SW 1271 (cell line): ENCODE data around the gene RHOJ.

Experiments
- DNase-seq, 2 experiments: peaks; one replicate each; lab custom pipeline; 2025; lab: John Stamatoyannopoulos, UW

The RHOJ gene

DNA sequence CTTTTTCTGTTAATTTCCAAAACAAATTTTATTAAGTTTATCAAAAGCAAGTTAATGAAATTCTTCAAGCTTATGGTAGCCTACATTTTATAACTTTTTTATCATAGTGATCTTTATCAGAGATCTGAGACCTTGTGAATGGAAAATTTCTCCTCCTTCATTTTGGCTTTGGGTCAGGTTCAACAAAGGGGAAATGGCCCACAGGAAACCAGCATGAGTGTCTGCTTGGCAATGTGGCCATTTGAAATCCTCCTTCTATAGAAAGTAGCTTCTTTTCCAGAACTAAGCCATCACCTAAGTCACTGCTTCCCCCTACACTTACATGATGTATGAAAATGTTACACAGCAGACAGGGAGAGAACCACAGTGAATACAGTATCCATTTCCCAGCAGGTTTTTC is 1.6 kb downstream of the RHOJ start:
- no peak for DNase-seq

DNA sequence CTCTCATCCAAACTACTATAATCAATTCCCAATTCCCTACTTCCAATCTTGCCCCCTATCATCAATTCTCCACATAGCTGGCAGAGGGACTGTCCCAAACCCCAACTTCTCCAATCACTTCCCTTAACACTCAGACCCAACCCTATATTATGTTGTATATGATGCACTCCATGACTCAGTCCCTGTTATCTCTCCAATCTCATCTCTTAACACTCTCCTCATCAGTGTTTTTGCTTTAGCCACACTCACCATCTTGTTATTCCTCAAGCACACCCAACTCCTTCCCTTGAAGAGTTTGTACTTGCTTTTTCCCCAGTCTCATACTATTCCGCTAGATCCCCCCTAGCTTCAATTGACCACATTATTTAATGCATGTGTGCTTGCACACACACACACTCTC is 4.9 kb downstream of the RHOJ start:
- DNase-seq = no peak

DNA sequence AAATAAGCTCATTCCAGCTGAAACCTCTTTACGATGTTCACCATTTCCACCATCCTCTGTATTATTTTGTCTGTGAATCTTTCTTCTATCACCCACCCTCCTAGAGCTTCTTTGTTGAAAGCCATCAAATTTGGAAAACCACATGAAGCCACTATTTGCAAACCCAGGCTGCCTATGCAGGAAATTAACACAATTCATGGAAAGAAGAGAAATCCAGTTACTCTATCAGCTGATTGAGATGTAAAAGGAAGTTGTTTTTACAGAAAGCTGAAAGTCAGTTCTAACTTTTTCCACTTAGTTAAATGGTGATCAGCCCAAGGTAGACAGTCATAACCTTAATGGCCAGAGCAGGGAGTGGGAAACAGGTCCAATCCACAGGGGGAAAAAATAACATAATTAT is 6.6 kb downstream of the RHOJ start:
- no peak for DNase-seq

DNA sequence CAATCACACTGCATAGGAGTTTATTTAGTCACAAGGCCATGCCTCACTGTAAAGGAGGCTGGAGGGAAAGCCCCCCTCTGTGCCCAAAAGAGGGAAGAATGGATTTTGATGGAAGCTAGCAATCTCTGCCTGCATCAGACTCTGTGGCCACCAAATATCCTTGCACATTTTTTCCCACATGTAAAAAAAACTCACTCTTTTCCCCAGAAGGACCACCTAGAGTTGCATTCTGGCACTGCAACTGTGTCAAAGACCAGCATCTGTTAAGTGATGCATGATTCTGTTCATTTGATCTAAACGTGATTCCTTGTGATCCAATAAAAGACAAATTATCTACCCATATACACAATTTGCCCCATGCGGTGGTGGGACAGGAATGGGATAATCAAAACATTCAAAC is 8.0 kb downstream of the RHOJ start:
- no peak for DNase-seq

DNA sequence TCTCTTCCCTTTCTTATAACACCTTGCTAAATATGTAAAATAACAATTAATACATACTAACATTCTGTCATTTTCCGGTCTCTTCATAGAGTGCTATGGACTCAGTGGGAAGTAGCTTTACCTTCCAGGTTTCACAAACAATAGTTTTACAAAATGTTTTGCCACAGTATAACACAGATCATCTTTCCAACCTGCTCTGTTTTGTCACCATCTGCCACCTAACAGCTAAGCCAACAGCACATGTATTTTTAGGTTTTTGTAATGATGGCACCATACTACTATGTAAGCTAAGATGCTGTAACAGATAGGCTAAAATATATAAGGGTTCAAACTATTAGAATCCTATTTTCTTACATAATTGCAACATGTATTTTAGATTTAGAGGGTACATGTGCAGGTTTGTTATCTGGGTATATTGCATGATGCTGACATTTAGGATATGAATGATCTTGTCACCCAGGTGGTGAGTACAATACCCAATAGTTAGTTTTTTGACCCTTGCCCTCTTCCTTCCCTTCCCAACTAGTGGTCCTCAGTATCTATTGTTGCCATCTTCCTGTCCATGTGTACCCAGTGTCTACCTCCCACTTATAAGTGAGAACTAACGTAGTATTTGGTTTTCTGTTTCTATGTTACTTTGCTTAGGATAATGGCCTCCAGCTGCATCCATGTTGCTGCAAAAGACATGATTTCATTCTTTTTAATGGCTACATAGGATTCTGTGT is 8.7 kb downstream of the RHOJ start:
- no peak for DNase-seq

DNA sequence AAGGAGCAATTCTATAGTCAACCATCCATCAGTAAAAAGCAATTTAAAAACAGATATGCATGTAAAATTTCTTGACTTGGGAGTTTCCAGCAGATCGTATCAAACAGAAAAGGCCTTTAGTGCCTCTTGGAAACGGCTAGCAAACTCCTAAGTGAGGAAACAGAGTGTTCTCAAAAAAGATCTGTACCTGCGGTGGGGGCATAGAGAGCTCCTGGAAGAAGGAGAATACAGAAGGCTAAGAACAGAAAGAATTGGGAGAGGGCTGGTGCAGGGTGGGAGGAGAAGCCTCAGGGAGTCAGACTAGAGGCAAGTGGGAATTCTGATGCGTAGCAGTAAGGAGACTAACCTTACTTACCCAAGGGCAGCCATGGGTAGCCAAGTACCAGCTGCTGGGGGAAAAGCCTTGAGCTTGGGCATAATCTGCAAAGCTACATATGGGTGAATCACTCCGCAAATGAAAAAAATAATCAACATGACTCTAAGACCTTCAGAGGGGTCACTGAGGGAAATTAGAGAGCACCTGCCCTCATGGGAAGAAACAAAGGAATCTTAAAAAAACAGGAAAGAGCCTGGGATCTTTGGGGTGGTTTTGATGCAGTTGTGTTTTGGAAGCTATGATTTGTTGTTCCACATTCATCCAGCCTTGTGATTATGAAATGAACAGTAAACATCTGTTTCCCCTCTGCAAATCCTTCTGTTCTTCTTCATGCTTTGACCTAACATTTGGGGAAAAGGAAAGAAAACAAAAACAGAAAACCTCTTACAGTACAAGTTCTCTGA is 10.4 kb downstream of the RHOJ start:
- no peak for DNase-seq

- DNase-seq = no peak
These were observed 16.3 kb downstream of the RHOJ start for GRCh38 chr14:63220526-63220925.

DNA sequence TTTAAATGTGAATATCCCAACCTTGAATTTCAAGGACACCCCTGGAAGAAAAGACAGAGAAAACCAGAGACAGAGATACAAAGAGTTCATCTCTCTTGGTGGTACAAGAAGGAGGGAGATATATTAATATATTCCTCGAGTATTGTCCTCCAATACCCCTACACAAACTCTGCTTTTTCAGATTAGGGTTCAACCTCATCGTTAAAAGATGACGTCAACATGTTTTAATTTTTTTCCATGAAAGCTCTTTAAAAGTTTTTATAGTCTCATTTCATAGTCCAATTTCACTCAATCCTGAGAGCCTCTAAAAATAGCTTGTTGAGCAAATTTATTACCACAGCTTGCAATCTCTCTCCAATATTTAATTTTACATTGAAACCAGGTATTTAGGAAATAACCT is 19.4 kb downstream of the RHOJ start:
- no peak for DNase-seq

- DNase-seq = no peak
These were observed 20.0 kb downstream of the RHOJ start for GRCh38 chr14:63224196-63224595.

DNA sequence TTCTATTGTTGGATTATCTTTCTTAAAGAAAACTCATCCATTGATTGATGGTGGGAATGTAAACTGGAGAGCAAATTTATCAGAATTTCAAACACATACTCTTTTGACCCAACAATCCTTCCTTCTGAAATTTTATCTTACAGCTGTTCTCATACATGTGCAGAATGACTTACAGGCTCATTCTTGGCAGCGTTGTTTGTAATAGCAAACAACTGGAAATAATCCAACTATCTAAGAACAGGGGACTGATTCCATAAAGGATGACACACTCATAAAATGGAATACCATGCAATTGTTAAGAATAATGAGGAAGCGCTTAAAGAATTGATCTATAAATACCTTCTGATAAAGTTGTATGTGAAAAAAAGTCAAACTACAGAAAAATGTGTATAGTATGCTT is 24.0 kb downstream of the RHOJ start:
- DNase-seq = no peak

DNA sequence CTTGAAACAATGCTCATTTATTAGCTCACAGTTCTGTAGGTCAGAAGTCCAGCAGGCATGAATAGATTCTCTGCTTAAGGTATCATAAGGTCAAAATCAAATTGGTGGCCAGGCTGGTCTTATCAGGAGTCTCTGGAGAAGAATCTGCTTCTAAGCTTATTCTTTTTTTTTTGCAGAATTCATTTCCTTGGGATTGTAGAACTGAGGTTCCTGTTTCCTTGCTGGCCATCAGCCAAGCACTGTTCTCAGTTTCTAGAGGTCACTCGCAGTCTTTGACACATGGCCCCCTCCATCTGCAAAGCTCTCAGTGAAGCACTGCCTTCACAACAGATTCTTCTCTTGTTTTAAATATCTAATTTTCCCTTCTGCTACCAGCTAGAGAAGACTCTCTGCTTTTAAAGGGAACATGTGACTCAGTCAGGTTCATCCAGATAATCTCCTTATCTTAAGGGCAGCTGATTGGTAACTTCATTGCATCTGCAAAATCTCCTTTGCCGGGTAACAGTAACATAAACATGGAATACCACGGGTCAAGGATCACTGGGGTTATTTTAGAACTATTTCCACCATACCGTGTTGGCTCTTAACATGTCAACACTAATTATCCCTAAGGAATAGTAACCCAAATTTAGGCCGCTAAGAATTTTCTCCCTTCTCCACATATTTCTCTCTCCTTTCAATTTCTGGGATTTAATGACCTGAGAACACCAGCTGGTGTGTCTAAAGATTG is 25.3 kb downstream of the RHOJ start:
- no peak for DNase-seq

- DNase-seq = no peak
These were observed 27.5 kb downstream of the RHOJ start for GRCh38 chr14:63231766-63232165.

GRCh38 chr14:63237791-63238190 is 33.5 kb downstream of the RHOJ start:
- DNase-seq = no peak

- DNase-seq = no peak
These were observed 36.0 kb downstream of the RHOJ start for GRCh38 chr14:63240221-63240620.

DNA sequence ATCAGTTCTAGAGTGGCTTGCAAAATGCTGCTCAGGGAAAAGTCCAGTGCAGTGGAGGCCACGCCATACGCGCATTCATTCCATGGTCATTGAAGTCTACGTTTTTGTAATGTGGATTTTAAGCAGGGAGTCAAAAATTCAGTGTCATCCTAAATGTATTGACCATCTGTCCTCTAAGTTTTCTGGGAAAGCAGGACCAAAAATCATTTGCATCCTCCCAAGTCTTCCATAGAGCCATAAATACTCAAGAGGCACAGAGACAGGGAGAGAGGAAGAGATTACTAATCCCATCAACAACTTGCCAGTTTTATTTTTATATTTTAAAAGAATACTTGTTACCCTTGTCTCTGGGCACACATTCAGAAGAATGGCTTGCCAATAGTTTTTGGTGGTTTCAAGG is 36.9 kb downstream of the RHOJ start:
- DNase-seq = no peak

GRCh38 chr14:63243646-63244045 is 39.4 kb downstream of the RHOJ start:
- DNase-seq = no peak

DNA sequence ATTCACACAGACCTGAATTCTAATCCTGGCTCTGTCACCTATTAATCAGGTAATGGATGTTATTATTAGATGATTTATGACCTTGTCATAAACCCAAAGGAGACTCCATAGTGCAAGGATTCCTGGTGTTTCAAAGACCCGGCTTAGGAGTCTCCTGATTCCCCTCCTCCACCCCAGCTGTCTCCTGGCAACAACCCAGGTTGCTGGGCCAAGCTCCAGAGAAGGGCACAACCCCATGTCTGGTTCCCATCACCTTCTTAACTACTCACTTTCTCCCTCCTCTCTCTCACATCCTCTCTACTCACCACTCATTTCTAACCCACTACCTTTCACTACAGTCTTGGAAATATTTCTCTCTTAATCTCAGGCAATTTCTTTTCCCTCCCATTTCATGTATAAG is 41.6 kb downstream of the RHOJ start:
- DNase-seq = no peak

- DNase-seq = peak in 1 of 2 experiments; percentile 4
These were observed 44.0 kb downstream of the RHOJ start for GRCh38 chr14:63248211-63248610.

- no peak for DNase-seq
These were observed 44.8 kb downstream of the RHOJ start for GRCh38 chr14:63249092-63249491.

GRCh38 chr14:63257299-63257698 is 53.1 kb downstream of the RHOJ start:
- no peak for DNase-seq

DNA sequence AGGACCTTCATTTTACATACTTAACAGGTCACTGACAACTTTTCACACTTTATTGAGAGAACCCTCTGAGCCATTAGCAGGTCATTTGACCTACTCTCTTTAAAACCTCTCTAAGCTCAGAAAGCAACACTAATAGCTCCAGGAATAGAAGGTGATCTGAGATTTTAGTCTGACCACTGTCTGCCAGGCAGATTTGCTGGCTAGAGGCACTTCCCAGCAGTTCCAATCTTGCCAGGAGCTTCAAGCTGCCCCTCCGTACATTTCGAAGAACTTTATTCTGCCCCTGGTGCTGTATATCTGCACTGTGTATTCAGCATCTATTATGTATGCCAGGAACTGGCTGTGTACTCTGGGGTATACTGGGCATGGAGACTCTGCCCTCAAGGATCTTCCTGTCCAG is 58.2 kb downstream of the RHOJ start:
- no peak for DNase-seq

GRCh38 chr14:63266106-63266505 is 61.9 kb downstream of the RHOJ start:
- no peak for DNase-seq

DNA sequence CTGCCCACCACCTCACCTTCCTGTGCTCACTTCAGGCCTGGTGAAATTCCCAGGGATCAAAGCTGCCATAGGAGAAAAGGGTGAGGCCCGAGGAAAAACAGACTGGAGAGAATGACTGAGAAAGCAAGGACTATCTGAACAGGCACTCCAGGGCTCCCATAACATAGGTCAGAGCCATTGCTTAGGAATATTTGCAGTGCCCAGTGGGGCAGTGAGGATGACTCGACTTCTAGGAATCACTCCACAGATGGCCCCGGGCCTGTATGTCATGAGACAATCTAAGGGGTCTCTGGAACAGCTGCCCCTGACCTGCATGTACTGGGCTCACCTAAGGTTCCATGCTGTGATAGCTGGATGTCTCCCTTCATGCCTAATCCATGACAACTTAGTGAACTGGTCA is 62.9 kb downstream of the RHOJ start:
- DNase-seq = no peak
